Left lung (tissue), 14 donors: Measurements from ENCODE around the gene ATP23. TPM values are rescaled to one million over a fixed set of nuclear protein-coding genes. Genes with fewer than 3 reads are reported as not detected.

Experiments
- ATAC-seq: fragments of 200-7000 bp; cut with Tn5 transposase; one replicate; pipeline ENCODE4 v1.9.1; 2020; ENCODE audit warnings: moderate library complexity
- DNase-seq, 4 donors: peaks; one replicate each; pipeline ENCODE4 v3.0.0-alpha.2; 2013 to 2020
- H3K27ac ChIP-seq, 2 donors: fragments of 200-600 bp; sonication (generic) in 1 of 2; one replicate each; pipeline versions ENCODE4 v1.5.0 to v1.8.0; 2020 to 2021
- H3K27me3 ChIP-seq, 2 donors: fragments of 200-600 bp; sonication (generic) in 1 of 2; one replicate each; pipeline versions ENCODE4 v1.5.0 to v1.8.0; 2020 to 2021
- H3K36me3 ChIP-seq, 2 donors: fragments of 200-600 bp; sonication (generic) in 1 of 2; one replicate each; pipeline versions ENCODE4 v1.5.0 to v1.8.0; 2020 to 2021
- H3K4me1 ChIP-seq, 2 donors: fragments of 200-600 bp; one replicate each; pipeline ENCODE4 v1.8.0; 2021
- H3K4me3 ChIP-seq, 2 donors: fragments of 200-600 bp; sonication (generic) in 1 of 2; one replicate each; pipeline versions ENCODE4 v1.5.0 to v1.8.0; 2020 to 2021; ENCODE audit warnings: mild to moderate bottlenecking in 1 of 2
- H3K9me3 ChIP-seq, 2 donors: fragments of 200-600 bp; sonication (generic) in 1 of 2; one replicate each; pipeline versions ENCODE4 v1.5.0 to v1.8.0; 2020 to 2021
- intact Hi-C, 2 donors: fragments of 100-400 bp; cut with DNase I; formaldehyde crosslinking; loops; one replicate each; pipeline versions ENCODE4 v1.11.2 to v1.14.2; 2022
- long read RNA-seq, 12 donors: library from polyadenylated mRNA in 2 of 12; unstranded in 2 of 12; transcript quantifications; one replicate each; pipeline ENCODE4 v2.0.0 and lab custom pipeline, GENCODE V29; 2019 to 2026
- polyA plus RNA-seq, 6 donors: library from polyadenylated mRNA; unstranded; fragments of 120-200 nt; gene quantifications; one replicate each; pipeline ENCODE4 v1.2.1, GENCODE V29; 2013; ENCODE audit not compliant: insufficient read length in 6 of 6
- total RNA-seq, 2 donors: library from RNA; stranded (reverse); fragmentation: NEBNext Ultra II Directional; extraction: Animal tissue kit (Norgen Biotek cat#: 25700); gene quantifications; one replicate each; pipeline ENCODE4 v1.2.1, GENCODE V29; 2021
- TF ChIP-seq, protein P1 (sequence below), 2 donors: fragments of 200-600 bp; sonication (generic) in 1 of 2; IDR thresholded peaks; one replicate each; pipeline versions ENCODE4 v1.5.0 to v1.8.0; 2021; ENCODE audit warnings: antibody characterized with exemption in 2 of 2
- donor health status: DM: no; HTN: yes; CAD: no.
- donor health status: DM: no; HTN: no; CAD: no.

The ATP23 gene, protein sequence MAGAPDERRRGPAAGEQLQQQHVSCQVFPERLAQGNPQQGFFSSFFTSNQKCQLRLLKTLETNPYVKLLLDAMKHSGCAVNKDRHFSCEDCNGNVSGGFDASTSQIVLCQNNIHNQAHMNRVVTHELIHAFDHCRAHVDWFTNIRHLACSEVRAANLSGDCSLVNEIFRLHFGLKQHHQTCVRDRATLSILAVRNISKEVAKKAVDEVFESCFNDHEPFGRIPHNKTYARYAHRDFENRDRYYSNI
- total RNA-seq: 1 to 10 TPM; 6.1 to 6.4 TPM
- polyA plus RNA-seq: 10 to 100 TPM in 1 of 6 donors, 1 to 10 TPM in 5; 8.6 to 14.1 (median 9.2) TPM
- long read RNA-seq, donor 1, transcript ATP23-201 (6 exons, 1,245 nt): major isoform, 5 of 5 reads
- long read RNA-seq, donor 1, partial matches to known transcripts: 0 of 5 reads
- long read RNA-seq, donor 1, other reads (novel, unspliced or antisense): 0 of 5 reads
- long read RNA-seq, donor 2, transcript ATP23-201 (6 exons, 1,245 nt): major isoform, 8 of 8 reads
- long read RNA-seq, donor 2, partial matches to known transcripts: 0 of 8 reads
- long read RNA-seq, donor 2, other reads (novel, unspliced or antisense): 0 of 8 reads
- long read RNA-seq, donor 3, partial matches to known transcripts: 0 of 4 reads
- long read RNA-seq, donor 3, other reads (novel, unspliced or antisense): 0 of 4 reads
- long read RNA-seq, donor 4, transcript ATP23-201 (6 exons, 1,245 nt): major isoform, 7 of 9 reads
- long read RNA-seq, donor 4, partial matches to known transcripts: 0 of 9 reads
- long read RNA-seq, donor 4, other reads (novel, unspliced or antisense): 2 of 9 reads
- long read RNA-seq, donor 5, transcript ATP23-201 (6 exons, 1,245 nt): major isoform, 5 of 5 reads
- long read RNA-seq, donor 5, partial matches to known transcripts: 0 of 5 reads
- long read RNA-seq, donor 5, other reads (novel, unspliced or antisense): 0 of 5 reads
- long read RNA-seq, donor 6, partial matches to known transcripts: 54 of 58 reads
- long read RNA-seq, donor 6, other reads (novel, unspliced or antisense): 0 of 58 reads
- long read RNA-seq, donor 7, partial matches to known transcripts: 0 of 2 reads
- long read RNA-seq, donor 7, other reads (novel, unspliced or antisense): 0 of 2 reads
- long read RNA-seq, donor 8: 0 reads
- long read RNA-seq, donor 9: 0 reads
- long read RNA-seq, donor 10, partial matches to known transcripts: 0 of 3 reads
- long read RNA-seq, donor 10, other reads (novel, unspliced or antisense): 0 of 3 reads
- long read RNA-seq, donor 11, partial matches to known transcripts: 7 of 79 reads
- long read RNA-seq, donor 11, other reads (novel, unspliced or antisense): 72 of 79 reads
- long read RNA-seq, donor 12, partial matches to known transcripts: 0 of 1 reads
- long read RNA-seq, donor 12, other reads (novel, unspliced or antisense): 0 of 1 reads

DNA sequence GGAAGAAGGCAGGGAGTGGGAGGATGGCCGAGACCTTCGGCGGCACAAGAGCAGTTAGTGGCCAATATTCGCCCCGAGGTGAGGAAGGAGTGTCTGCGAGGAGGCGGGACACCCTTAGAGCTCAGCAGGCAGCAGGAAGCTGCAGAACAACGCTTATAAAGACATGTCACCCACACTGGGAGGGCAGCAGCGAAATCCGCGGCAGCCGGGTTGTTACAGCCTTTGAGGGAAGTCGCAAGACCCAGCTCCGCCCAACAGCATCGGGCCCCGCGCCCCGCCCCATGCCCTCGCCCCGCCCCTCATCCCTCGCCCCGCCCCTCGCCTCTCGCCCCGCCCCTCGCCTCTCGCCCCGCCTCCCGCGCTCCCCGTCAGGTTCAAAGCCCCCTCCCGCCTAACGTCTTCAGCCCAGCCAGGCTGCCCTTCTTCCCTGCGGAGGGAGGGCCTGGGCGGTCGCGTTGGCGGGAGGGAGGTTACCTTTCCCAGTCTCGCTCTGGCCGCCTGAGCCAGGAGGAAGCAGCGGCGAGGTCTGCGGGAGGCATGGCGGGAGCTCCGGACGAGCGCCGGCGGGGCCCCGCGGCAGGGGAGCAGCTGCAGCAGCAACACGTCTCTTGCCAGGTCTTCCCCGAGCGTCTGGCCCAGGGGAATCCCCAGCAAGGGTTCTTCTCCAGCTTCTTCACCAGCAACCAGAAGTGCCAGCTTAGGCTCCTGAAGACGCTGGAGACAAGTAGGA is at the start of gene ATP23:
Gene ATP23, plus strand, starts transcription at position 403 of the 730 bp plus-strand sequence. Its CDS starts 135 bp downstream, at position 538.
- Histone ChIP-seq H3K27me3 (no peaks in the 10 kb centered on the region), H3K4me3 (peak within 1 kb of the TSS; percentile 55 to 67), H3K36me3 (no peaks in the 10 kb centered on the region), H3K27ac (peak within 1 kb of the TSS; percentile 89 to 96), H3K9me3 (no peaks in the 10 kb centered on the region), H3K4me1 (peaks cover 2 to 35% of the 10 kb centered on the region in 2 donors)
- TF ChIP-seq, protein P1, sequence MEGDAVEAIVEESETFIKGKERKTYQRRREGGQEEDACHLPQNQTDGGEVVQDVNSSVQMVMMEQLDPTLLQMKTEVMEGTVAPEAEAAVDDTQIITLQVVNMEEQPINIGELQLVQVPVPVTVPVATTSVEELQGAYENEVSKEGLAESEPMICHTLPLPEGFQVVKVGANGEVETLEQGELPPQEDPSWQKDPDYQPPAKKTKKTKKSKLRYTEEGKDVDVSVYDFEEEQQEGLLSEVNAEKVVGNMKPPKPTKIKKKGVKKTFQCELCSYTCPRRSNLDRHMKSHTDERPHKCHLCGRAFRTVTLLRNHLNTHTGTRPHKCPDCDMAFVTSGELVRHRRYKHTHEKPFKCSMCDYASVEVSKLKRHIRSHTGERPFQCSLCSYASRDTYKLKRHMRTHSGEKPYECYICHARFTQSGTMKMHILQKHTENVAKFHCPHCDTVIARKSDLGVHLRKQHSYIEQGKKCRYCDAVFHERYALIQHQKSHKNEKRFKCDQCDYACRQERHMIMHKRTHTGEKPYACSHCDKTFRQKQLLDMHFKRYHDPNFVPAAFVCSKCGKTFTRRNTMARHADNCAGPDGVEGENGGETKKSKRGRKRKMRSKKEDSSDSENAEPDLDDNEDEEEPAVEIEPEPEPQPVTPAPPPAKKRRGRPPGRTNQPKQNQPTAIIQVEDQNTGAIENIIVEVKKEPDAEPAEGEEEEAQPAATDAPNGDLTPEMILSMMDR (IDR thresholded peaks at IDR 0.05): no peak
- ATAC-seq: peak; percentile 94
- intact Hi-C loops: no loop called here
- DNase-seq: peak; percentile 78 to 97 (median 92)

DNA sequence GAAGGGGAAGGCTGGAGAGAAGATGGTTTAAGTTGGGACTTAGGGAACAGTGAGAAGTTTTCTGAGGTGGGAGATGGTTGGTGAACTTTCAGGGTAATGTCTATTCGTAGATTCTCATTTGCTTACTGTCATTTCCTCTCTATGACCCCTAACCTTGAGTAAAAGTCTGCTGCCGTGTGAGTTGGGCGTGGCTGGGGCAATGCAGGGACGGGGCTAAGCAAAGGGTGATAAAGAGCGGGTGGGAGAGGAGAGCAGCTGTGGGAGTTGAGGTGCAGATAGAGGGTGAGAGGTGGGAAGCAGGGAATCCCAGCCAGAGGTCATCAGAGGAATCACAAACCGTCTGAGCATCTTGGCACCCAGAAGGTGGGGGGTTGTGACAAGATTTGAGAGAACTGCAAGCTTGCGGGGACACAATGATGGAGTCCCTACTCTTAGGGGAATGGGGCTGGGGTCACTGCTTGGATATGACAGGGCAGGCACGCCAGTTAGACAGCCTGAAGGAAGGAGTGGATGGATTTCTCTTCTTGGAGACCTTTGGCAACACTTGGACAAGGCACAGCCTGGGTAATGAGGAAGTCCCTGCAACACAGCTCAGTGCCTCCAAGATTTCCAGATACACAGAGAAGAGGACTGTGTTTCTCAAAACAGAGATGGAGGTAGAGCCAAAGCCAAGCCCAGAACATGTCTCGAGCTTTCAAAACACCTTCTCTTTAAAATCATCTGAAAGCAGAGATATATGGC is 49.0 kb upstream of the ATP23 start:
- Histone ChIP-seq H3K4me1 (peaks cover 88 to 100% of the 10 kb centered on the region in 2 donors), H3K9me3 (no peaks in the 10 kb centered on the region), H3K27ac (peak overlapping the region; percentile 93 to 96), H3K4me3 (no peak overlapping the region), H3K27me3 (peaks cover 0 to 11% of the 10 kb centered on the region in 2 donors), H3K36me3 (no peaks in the 10 kb centered on the region)
- DNase-seq: no peak
- ATAC-seq: no peak
- TF ChIP-seq, protein P1 (IDR thresholded peaks at IDR 0.05): no peak
- intact Hi-C loops: loop anchor here in 1 of 2 donors (10.0 kb wide), 1 partner anchor 68 kb away; no protein-coding TSS in a partner anchor

DNA sequence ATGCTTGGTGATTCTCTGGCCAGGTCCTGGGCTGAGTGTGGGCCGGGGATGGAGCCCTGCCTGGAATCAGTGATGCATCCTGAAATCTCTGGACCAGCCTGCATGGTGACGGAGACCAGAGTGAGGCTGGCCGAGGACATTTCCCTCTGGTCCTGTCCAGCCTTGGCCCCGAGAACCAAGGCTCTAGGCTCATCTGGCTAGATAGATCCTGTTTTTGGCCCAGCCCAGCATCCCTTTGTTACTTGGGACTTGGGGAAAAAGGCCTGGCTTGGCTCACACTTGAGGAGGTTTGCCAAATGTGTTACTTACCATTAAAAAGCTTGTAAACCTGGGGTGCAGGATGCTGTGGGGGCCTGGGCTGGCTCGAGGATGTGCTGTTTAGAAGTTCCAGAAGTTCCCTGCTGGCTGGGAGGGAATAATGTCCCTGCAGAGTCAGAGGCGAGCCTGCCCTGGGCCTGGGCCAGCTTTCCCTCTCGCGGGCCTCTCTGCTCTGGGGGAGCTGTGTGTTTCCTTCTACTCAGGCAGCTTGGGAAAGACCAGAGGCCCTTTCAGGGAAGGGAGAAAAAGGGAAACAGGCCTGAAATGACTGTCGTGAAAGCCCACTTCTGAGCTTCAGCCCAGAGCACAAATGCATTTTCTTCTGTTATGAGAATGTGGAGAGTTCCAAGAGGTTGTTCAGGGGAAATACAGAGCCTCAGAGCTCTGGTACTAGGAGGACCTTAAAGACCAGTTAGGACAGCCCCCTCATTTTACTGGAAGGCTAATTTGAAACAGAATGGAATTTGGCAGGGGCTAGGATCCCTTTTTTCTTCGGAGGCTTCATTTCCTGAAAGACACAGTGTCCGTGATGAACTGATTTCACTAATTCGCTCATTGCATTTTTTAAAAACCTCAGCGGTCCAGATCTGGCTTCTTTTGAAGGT is 47.7 kb upstream of the ATP23 start:
- H3K4me1 ChIP-seq: peaks cover 89 to 100% of the 10 kb centered on the region in 2 donors
- intact Hi-C loops: loop anchor here in 1 of 2 donors (10.0 kb wide), 1 partner anchor 69 kb away; no protein-coding TSS in a partner anchor
- no peaks in the 10 kb centered on the region for H3K36me3 ChIP-seq
- TF ChIP-seq, protein P1 (IDR thresholded peaks at IDR 0.05): no peak
- ATAC-seq (peak; percentile 54), DNase-seq (peak; percentile 84 to 98 (median 94))
- no peaks in the 10 kb centered on the region for H3K9me3 ChIP-seq
- no peak overlapping the region for H3K4me3 ChIP-seq
- peaks cover 0 to 11% of the 10 kb centered on the region in 2 donors for H3K27me3 ChIP-seq
- H3K27ac ChIP-seq: peak overlapping the region; percentile 93 to 96
